GM19372 (cell line): ENCODE results near the gene KLF17.

Experiments used
- ATAC-seq: cut with Tn5 transposase; IDR thresholded peaks from one replicate; pipeline ENCODE4 v1.9.1; 2021; ENCODE audit warnings: mild to moderate bottlenecking, low read depth, moderate library complexity; ENCODE audit not compliant: unreplicated experiment

The KLF17 gene

DNA sequence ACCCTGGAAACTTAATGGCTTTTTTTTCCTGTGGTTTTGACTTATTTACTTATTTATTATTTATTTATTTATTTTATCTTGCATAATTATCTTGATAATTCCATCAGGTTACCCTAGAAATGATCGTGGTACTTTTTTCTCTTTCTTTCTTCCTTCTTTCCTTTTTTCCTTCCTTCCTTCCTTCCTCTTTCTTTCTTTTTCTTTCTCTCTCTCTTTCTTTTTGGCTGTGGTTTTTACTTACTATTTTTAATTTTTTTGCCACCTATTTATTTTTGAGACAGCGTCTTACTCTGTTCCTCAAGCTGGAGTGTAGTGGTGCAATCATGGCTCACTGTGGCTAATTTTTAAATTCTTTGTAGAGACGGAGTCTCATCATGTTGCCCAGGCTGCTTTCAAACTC is 29.0 kb downstream of the KLF17 start:
- ATAC-seq = no peak

- ATAC-seq = no peak
These were observed 32.7 kb downstream of the KLF17 start for GRCh38 chr1:44151332-44151731.

DNA sequence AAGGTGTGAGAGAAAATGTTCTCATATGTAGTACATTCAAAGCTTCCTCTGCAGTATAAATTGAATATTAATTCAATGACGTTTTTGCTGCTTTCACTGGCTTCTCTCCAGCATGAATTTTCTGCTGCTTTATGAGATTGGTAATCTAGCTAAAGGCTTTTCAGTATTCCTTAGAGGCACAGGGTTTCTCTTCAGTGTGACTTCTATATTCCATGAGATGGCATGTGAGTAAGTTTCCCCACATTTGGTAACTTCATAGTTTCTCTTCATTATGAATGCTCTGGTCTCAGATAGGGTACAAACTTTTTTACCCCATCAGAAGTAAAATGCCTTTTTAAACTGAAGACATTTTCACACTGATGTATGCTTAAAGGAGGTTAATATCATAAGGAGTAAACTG is 33.2 kb downstream of the KLF17 start:
- no peak for ATAC-seq

DNA sequence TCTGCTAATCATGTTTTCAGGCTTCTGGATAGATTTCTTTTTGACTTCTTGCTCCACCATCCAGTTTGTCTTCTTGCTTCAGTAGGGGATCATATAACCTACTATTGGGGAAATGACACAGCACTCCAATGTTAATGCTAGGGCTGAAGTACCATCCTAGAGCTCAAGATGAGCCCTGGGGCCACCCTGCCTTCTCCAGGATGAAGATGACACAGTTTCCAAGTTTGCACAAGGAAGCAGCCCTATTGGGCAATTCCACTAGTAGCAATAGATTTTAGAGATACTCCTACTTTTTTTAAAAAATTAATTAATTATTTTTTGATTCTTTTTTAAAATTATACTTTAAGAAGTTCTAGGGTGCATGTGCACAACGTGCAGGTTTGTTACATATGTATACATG is 34.1 kb downstream of the KLF17 start:
- ATAC-seq = no peak

DNA sequence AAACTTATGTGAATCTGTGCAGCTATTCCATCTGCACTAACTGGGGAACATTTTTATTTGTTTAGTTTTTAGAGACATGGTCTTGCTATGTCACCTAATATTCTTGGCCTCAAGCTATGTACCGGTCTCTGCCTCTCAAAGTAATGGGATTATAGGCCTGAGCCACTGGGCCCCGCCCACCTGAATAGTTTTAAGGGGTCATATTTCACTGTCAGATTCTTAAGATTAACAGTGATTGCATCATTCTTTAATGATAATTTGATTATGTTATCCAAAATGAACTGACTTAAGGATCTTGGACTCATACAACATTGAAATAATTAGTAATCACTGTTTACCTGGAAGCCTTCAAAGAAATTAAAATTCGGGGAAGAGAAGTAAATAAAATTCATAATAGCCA is 35.4 kb downstream of the KLF17 start:
- no peak for ATAC-seq

DNA sequence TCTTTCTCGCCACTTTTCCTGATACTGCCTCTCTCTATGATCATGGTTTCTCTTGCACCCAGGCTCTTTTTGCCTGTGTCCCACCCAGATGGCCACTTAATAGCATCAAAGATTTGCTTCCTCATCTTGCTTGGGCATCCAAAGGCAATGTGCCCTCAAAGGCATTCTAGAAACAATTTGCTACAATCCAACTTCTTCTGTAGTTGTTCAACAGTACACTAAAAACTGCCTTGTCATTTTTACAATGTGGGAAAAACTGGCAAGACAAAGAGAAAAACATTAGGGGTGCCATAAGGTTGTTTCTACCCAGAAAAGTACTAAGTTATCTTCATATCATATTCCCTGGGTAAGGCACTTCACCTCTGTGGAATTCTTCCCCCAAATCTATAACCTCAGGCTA is 39.3 kb downstream of the KLF17 start:
- no peak for ATAC-seq

DNA sequence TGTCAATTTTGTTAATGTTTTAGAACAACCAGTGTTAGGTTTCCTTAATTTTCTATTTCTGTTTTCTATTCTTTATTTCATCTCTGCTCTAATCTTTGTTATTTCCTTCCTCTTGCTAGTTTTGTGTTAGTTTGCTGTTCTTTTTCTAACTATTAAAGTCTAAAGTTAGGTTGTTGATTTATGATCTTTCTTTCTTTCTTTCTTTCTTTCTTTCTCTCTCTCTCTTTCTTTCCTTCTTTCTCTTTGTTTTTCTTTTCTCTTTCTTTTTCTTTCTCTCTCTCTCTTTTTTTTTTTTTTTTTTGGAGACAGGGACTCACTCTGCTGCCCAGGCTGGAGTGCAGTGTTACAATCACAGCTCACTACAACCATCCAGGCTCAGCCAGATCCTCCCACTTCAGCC is 40.2 kb downstream of the KLF17 start:
- ATAC-seq = no peak

DNA sequence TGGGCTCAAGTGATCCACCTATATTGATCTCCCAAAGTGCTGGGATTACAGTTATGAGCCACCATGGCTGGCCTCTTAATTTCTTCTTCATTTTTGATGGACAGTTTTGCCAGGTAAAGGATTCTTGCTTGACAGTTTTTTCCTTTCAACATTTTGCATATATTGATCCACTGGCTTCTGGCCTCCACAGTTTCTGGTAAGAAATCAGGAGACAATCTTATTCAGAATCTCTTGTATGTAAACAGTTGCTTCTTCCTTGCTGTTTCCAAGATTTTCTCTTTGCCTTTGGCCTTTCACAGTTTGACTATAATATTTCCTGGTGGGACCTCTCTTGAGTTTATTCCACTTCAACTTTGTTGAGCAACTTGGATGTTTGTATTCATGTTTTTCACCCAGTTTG is 42.9 kb downstream of the KLF17 start:
- ATAC-seq = no peak

GRCh38 chr1:44168520-44169098 is 50.0 kb downstream of the KLF17 start:
- no peak for ATAC-seq

- ATAC-seq = no peak
These were observed 51.7 kb downstream of the KLF17 start for GRCh38 chr1:44170281-44170823.

DNA sequence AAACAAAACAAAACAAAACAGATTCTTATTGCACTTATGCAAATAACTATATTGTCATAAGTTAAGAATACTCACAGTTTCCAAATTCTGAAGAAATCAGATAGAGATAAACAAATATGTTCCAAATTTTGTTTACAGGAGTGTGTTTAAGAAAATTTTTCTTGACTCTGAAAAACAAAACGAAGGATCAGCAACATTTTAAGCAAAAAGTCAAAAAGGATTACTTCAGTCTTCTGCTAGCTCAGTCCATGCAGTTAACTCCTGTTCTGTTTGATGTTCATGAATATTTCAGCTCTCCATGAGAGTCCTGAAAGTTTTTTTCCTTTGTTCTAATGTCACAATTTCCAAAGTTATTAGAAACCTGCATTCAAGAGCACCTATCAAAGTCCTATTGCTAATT is 56.0 kb downstream of the KLF17 start:
- no peak for ATAC-seq
